GM12872 (cell line): ENCODE data around the gene TXNIP.

Source experiments
- TF ChIP-seq, protein P1 (sequence below): IDR thresholded peaks from 3 replicates; pipeline ENCODE4 v1.5.1; 2011; ENCODE audit warnings: low read depth, mild to moderate bottlenecking, low read length, moderate library complexity; ENCODE audit not compliant: insufficient read depth

TXNIP gene

DNA sequence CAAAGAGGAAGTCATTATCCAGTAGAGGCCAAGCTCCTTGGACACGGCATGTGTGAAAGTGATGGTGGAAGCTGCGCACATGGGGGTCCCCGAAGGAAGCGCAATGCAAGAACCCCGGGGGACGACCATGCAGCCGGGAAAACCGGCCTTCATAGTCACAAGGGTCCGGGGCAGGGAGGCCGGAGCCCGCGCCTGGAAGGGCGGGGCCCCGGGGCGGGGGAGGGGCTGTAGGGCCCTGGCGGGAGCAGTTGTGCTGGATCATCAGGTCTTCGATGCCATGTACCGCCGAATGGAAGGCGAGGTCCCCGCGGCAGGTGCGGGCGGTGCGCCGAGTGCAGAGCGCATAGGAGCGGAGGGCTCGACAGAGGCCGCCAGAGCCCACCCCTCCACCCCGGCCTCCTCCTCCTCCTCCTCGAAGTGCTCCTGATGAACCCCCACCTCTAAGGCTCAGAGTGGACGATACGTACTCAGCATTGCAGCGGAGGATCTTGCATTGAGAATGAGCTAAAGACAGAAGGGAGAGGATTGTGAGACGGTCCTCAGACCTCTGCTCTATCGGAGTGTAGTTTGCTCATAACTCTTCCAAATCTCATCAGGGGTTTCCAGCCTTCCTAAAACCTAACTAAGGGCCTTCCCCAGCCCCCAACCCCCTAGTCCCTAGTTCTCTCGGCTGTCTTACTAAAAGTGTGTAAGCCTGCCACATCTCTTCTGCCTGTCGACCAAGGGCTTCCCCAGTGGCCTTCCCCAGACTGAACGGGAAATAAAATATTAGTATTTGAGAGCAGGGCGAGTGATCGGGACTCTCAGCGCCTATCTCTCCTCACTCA lies 23.1 kb upstream of the TXNIP start:
- TF ChIP-seq, protein P1, sequence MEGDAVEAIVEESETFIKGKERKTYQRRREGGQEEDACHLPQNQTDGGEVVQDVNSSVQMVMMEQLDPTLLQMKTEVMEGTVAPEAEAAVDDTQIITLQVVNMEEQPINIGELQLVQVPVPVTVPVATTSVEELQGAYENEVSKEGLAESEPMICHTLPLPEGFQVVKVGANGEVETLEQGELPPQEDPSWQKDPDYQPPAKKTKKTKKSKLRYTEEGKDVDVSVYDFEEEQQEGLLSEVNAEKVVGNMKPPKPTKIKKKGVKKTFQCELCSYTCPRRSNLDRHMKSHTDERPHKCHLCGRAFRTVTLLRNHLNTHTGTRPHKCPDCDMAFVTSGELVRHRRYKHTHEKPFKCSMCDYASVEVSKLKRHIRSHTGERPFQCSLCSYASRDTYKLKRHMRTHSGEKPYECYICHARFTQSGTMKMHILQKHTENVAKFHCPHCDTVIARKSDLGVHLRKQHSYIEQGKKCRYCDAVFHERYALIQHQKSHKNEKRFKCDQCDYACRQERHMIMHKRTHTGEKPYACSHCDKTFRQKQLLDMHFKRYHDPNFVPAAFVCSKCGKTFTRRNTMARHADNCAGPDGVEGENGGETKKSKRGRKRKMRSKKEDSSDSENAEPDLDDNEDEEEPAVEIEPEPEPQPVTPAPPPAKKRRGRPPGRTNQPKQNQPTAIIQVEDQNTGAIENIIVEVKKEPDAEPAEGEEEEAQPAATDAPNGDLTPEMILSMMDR = no peak

DNA sequence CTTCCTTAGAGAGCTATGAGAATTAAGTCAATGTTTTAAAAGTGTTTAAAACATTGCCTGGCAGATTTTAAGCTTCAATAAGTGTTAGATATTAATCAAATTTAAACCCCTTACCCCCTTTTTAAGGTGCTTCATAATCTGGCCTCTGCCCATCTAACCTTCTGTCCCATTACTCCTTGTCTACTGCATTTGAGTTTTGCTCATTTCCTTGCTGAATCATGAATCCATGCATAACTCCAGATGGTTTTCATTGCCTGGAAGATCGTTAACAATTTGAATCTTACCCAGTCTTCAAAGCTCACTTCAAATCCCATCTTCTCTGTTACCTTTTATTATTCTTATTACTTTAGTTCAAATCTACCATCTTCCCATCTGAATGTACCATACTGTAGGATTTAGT lies 20.5 kb upstream of the TXNIP start:
- TF ChIP-seq, protein P1 = no peak

DNA sequence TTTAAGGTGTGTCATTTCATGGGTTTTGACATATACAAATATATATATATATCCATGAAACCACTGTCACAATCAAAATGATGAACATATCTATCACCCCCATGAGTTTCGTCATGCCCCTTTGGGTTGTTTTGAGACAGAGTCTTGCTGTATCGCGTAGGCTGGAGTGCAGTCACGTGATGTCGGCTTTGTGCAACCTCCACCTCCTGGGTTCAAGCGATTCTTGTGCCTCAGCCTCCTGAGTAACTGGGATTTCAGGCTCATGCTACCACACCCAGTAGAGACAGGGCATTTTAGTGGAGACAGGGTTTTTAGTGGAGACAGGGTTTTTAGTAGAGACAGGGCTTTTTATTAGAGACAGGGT lies 17.2 kb upstream of the TXNIP start:
- TF ChIP-seq, protein P1 = no peak

DNA sequence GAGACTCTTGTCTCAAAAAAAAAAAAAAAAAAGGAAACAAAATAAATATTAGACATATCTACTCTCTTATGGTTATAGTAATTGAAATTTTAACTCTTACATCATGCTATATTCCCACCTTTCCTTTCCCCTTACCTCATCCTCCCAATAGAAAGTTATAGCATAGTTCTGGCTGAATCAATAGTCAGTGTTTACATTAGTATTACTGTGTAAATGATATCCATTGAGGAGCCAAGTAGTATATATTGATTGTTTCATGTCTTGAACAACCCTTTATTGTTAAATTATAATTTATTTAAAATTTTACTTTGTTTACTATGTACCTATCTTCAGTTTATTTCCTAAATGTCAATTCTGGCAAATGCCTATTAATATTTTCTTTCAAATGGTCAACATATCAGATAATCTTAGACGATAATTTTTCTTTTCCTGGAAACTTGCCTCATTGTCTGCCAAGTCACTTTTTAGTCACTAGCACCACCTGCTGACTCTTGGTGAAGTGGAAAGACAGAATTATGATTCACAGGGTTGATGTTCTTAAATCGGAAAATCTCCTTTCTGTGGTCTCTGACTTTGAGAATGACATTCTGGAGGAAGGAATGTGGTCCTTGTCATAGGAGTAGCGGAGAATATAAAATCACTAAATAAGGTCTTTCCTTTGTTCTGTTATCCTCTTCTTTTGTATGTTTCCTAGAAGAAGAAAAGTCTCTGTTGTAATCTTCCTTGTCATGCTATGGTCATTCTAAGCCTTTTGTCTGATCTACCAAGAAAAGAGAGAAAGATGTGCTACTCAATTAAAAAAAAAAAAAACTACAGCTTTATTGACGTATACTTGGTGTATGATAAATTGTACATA lies 16.6 kb upstream of the TXNIP start:
- TF ChIP-seq, protein P1 = peak; percentile 62

DNA sequence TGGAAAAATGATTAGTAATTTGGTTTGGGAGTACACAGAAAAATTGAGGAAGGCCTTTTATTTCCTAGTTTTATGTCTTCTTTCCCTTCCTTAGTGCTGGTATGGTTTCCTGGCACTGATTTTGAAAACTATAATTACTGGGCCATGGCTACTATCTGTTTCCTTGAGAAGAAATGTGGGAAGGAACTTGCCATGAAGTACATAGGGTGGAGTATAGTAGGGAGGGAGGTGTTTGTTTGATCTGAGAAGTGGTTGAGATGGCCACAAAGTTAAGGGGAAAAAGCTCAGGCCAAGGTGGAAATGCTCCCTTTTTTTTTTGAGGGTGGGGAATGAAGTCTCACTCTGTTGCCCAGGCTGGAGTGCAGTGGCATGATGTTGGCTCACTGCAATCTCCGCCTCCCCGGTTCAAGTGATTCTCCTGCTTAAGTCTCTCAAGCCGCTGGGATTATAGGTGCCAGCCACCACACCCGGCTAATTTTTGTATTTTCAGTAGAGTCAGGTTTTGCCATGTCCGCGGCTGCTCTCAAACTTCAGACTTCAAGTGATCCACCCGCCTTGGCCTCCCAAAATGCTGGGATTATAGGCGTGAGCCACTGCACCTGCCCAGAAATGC lies 13.9 kb upstream of the TXNIP start:
- TF ChIP-seq, protein P1 = no peak

DNA sequence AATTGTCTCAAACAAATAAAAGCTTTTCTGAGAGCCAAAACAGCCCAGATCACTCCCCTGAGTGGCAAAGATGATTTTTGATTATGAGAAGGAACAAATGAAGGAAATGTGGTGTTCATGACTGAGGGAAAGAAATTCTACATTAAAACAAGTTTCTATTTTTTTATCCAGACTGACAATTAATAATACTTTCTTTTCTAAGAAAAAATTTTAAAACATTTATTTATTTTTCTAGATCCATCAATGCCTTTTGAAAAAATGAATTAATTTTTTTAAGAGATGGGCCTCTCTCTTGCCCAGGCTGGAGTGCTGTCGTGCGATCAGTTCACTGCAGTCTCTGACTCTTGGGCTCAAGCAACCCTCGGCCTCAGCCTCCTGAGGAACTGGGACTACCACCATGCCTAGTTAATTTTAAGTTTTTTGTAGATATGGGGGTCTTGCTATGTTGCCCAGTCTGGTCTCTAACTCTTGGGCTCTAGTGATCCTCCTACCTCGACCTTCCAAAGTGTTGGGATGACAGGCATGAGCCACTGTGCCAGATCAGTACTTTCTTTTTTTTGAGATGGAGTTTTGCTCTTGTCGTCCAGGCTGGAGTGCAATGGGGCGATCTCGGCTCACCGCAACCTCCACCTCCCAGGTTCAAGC lies 11.2 kb upstream of the TXNIP start:
- TF ChIP-seq, protein P1 = no peak

DNA sequence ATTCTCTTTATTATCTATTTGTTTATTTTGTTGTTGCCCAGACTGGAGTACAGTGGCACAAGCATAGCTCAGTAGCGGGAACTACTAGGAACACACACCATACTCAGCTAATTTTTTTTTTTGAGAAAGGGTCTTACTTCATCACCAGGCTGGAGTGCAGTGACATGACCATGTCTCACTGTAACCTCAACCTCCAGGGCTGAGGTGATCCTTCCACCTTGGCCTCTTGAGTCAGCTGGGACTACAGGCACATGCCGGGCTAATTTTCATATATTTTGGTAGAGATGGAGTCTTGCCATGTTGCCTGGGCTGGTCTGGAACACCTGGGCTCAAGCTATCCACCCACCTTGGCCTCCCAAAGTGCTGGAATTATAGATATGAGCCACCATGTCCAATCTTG lies 5.3 kb upstream of the TXNIP start:
- TF ChIP-seq, protein P1 = no peak
